ENCODE results near the gene PARP12.

Gene PARP12

DNA sequence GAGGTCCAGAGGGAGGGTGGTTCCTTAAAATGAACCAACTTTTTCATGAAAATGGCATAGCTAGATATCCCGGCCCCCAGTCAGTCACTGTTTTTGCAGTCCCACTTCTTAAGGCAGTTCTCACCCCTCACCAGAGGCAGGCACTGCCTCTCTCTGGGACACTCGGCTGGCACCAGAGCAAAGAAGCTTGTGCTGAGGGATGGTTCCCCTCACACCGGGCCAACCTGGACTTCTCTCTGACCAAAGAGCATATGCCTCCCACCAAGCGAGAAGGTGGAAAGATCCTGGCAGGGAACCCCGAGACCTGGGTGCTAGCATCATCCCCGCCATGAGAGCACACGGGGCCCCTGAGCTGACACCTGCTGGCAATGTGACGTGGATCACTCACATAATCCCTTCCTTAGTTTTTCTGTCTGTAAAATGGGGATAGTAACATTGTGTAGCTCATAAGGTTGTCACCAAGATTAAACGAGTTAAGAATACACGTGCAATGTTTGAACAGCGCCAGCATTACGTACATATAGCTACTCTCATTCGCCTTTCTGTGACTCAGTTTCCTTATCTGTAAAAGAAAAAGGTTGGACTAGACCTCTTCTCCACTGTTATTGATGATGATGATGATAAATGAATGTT is 88.5 kb downstream of the PARP12 start:
- no peak overlapping the region for H3K4me2 ChIP-seq (ENCODE audit: low read length)
- no peaks in the 10 kb centered on the region for H3K9me3 ChIP-seq (ENCODE audit: control insufficient read depth, insufficient read depth, low read length)
- TF ChIP-seq EZH2phosphoT487 (IDR thresholded peaks at IDR 0.05; ENCODE audit: borderline replicate concordance, low read length): no peak
- TF ChIP-seq, protein P1, sequence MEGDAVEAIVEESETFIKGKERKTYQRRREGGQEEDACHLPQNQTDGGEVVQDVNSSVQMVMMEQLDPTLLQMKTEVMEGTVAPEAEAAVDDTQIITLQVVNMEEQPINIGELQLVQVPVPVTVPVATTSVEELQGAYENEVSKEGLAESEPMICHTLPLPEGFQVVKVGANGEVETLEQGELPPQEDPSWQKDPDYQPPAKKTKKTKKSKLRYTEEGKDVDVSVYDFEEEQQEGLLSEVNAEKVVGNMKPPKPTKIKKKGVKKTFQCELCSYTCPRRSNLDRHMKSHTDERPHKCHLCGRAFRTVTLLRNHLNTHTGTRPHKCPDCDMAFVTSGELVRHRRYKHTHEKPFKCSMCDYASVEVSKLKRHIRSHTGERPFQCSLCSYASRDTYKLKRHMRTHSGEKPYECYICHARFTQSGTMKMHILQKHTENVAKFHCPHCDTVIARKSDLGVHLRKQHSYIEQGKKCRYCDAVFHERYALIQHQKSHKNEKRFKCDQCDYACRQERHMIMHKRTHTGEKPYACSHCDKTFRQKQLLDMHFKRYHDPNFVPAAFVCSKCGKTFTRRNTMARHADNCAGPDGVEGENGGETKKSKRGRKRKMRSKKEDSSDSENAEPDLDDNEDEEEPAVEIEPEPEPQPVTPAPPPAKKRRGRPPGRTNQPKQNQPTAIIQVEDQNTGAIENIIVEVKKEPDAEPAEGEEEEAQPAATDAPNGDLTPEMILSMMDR (IDR thresholded peaks at IDR 0.05; ENCODE audit: low read depth, low read length, poor library complexity, severe bottlenecking): no peak
- H3F3A ChIP-seq (ENCODE audit: control insufficient read depth, insufficient read depth): no peaks in the 10 kb centered on the region
- H3K27ac ChIP-seq (ENCODE audit: low read depth, low read length): no peak overlapping the region
- no peaks in the 10 kb centered on the region for H4K20me1 ChIP-seq (ENCODE audit: control insufficient read depth, insufficient read depth, low read depth, low read length)
- H3K4me3 ChIP-seq (ENCODE audit: low read length): no peak overlapping the region
- no peaks in the 10 kb centered on the region for H3K36me3 ChIP-seq (ENCODE audit: control insufficient read depth, low read length)
- H3K79me2 ChIP-seq (ENCODE audit: control insufficient read depth, low read length): no peaks in the 10 kb centered on the region
- no peaks in the 10 kb centered on the region for H3K9me2 ChIP-seq (replicated peaks; ENCODE audit: control insufficient read depth, low read length)
- H3K27me3 ChIP-seq (ENCODE audit: control insufficient read depth, low read length): peaks cover 4% of the 10 kb centered on the region; the same call in 1 of the 2 replicates
- no peaks in the 10 kb centered on the region for H3K4me1 ChIP-seq (ENCODE audit: control insufficient read depth, low read length)

Data from DOHH2 (cell line).